ENCODE data around the gene SSRP1. TPM values are rescaled to one million over a fixed set of nuclear protein-coding genes. Genes with fewer than 3 reads are reported as not detected.

Gene SSRP1
- total RNA-seq, 1 donor from 2014 or later, result 61.8 TPM

GRCh38 chr11:57315491-57315890 is 20.2 kb downstream of the SSRP1 start:
- peak; percentile 53 for DNase-seq (ENCODE audit: low spot score)

- no peak for DNase-seq (ENCODE audit: low spot score)
Observed at GRCh38 chr11:57314221-57314973, 21.3 kb downstream of the SSRP1 start.

DNA sequence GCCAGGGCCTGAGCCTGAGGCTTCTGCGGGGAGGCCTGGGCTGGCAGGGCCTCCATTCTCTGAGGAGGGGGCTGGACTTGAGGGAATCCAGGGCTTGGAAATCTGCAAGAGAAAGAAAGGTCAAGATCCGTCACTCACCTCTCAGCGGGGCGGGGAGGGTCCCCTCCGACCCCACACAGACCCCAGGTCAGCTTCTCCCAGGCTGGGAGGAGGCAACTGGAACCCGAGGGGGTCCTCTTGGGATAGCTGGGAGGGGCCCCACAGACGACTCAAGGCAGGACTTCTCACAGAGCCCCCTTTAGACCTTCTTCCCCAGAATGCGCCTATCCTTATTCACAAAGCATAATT is 21.9 kb downstream of the SSRP1 start:
- DNase-seq (ENCODE audit: low spot score), result no peak

DNA sequence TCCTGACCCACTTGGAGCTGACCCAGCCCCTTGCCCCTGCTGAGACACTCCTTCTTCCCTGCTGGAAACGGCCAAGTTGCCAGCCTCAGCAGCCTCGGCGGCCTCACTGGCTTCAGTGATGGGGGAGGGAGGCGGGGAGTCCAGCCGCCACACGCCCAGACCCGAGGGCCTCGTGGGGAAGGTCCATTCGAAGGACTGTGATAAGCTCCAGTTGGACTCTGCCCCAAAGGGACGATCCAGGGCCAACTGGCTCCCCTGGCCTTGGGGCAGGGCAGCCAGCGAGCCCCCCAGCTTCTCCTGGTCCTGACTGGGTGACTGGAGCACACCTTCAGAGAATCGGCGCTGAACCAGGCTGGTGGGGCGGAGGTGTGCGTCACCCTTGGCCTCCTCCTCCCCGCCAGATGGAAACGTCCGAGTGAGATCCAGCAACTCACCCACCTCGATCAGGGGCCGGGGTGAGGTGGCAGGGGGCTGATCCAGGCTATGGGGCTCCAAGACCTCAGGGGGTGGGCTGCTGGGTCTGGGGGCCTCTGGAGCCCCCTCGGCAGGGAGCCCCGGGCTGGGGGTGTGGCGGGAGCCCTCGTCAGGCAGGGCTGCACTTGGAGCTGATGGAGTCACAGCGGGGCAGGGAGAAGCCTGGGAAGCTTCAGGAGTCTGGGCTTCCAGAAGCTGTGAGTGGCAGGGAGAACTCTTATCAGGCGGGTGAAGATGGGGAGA is 22.5 kb downstream of the SSRP1 start:
- DNase-seq (ENCODE audit: low spot score), result peak; percentile 47

GRCh38 chr11:57312511-57313021 is 23.1 kb downstream of the SSRP1 start:
- DNase-seq (ENCODE audit: low spot score), result no peak

DNA sequence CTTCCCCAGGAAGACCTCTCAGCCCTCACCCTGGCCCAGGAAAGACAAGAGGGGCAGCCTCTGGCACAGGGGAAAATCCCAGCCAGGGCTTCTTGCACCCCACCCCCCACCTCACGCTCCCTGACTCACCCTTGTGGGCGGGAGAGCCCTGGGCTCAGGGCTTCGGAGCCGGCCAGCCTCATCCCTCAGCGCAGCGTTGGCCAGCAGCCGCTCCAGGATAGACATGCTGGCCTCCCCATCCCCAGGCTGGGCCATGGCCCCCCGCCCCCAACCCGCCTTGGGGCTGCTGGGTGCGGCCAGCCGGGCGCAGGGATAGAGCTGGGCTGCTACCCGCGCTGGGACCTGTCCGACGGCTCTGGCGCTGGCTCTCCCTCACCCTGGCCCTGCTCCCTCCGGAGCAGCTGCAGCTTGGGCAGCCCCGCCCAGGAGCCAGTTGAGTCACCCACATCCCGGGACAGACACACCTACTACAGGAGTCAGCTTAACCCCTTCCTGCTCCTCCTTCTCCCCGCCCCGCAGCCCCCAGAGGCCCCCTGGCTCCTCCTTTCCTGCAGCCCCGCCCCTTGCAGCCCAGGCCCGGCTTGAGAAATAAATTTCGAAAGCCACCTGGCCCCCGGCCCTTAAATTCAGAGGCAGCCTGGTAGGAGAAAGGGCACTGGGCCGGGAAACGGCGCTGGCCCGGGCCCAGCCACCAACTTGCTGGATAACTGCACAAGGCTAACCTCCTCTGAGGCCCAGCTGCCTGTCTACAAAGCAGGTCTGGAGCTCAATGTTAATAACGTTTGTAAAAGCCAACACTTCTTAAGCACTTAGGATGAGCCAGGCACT is 24.4 kb downstream of the SSRP1 start:
- peak; percentile 93 for DNase-seq (ENCODE audit: low spot score)

- peak; percentile 82 for DNase-seq (ENCODE audit: low spot score)
Observed at GRCh38 chr11:57310630-57311086, 25.0 kb downstream of the SSRP1 start.

- no peak for DNase-seq (ENCODE audit: low spot score)
Observed at GRCh38 chr11:57310091-57310490, 25.6 kb downstream of the SSRP1 start.

GRCh38 chr11:57309106-57310059 is 26.3 kb downstream of the SSRP1 start:
- no peak for DNase-seq (ENCODE audit: low spot score)

DNA sequence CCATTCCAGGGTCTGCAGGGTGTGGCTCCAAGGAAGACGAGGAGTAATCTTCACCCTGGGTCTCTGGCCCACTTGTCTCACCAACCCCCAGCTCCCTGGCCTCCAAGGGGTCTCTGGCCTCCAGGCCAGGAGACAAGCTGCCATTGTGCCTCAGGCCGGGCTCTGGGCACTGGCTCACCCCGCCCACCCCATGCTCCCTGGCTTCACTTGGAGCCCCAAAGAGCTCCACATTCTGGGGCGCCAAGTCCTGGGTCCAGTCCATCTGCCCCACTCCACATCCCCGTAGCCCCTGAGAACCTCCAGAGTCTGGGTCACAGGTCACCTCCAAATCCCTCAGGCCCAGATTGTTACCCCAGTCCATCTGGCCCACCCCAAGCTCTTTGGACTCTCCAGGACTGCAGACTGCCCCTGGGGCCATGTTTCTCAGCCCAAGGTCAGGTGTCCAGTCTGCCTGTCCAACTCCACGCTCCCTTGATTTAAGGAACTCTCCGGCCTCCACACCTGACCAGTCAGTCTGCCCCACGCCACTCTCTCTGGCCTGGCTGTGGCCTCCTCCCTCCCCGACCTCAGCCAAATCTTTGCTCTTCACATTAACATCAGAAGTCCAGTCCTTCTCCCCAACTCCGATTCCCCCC is 27.1 kb downstream of the SSRP1 start:
- DNase-seq (ENCODE audit: low spot score), result no peak

GRCh38 chr11:57307666-57308270 is 27.9 kb downstream of the SSRP1 start:
- DNase-seq (ENCODE audit: low spot score), result no peak

GRCh38 chr11:57306940-57307565 is 28.6 kb downstream of the SSRP1 start:
- DNase-seq (ENCODE audit: low spot score), result no peak

DNA sequence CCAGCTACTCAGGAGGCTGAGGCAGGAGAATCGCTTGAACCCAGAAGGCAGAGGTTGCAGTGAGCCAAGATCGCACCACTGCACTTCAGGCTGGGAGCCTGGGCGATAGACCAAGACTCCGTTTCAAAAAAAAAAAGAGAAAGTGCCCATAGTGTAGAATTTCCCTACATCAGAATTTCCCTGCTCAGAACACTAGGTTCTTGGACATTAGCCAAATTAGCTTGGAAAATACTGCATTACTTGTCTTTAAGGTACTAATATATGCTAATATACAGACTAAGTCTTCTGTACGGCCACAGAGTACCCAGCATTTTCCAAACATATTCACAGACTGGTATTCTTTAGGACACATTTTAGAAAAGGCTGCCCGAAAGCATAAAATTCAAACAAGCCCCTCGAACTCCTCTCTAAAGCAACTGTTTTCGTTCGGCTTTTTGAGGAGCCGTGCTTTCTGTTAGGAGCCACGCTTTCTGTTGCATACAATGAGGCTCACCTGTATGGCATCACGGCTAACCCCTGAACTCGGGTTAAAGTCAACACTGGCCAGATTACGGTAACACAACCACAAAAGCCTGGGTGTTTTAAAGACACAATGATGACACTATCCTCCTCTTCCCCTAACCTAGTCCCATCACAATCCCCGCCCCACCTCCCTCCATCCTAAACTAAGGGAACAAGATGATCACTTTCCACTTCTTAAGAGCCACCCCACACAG is 29.4 kb downstream of the SSRP1 start:
- DNase-seq (ENCODE audit: low spot score), result no peak

DNA sequence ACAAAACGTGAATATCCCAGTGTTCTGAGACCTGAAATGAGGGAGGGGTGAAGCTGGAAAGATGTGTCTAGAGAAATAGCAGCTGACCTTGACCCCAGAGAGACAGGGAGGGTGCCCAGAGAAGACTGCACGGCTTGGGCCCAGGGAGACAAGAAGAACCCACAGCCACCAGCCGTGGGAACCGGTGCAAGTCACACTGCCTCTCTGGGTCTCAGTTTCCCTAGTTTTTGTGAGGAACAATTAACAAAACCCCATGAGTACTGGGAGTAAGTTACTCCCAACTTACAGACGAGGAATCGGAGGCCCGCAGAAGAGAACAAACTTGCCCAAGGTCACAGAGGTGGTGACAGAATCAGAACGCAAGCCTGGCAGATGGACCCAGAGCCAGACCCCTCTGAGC is 30.2 kb downstream of the SSRP1 start:
- DNase-seq (ENCODE audit: low spot score), result no peak

DNA sequence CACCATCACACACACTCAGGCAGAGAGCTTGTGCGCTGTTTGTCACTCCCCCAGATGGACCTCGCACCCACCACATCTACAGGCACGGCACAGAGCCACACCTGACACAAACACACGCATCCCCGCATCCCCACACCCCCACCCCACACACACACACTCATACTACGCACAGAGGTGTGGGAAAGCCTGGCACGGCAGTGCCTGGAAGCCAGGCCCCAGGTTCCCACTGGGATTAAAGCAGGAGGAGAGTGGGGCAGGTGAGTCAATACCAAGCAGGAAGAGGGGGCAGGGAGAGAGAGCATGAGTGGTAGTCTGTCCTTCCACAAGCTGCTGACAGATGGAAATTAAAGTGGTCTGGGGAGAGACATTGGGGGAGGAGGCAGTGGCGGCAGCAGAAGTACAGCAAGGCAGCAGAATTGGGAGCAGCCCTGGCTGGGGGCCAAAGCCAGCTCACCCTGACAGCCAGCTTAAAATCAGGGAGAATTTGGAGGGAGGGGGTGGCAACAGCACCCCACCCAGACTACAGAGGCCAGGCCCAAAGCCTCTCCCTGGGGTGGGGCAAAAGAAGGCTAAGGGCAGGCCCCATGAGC is 31.6 kb downstream of the SSRP1 start:
- no peak for DNase-seq (ENCODE audit: low spot score)

DNA sequence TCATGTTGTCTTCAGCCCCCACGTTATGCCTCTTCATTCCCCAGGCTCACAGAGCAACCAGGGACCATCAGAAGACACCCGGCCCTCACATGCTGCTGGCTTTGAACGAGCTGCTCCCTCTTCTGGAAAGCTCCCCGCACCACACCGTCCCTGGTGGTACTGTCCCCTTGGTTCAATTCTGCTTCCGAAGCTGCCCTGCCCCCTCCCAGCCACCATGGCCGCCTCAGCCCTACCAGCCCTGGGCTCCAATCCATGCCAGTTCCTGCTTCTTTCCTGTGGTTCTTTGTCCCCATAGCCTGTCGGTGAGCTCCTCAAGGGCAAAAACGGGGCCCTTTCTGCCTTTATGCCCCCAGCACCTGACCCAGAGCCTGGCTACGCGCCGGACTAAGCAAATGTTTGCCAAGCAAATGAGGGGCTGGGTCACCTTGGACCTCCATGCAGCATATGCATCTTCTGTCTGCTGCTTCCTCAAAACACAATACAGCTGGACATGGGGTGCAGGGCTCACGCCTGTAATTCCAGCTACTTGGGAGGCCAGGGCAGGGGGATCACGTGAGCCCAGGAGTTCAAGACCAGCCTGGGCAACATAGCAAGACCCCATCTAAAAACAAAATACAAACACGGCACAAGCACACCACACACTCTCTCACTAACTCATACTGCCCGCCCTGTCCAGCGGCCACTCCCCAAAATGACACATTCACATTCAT is 32.3 kb downstream of the SSRP1 start:
- no peak for DNase-seq (ENCODE audit: low spot score)

DNA sequence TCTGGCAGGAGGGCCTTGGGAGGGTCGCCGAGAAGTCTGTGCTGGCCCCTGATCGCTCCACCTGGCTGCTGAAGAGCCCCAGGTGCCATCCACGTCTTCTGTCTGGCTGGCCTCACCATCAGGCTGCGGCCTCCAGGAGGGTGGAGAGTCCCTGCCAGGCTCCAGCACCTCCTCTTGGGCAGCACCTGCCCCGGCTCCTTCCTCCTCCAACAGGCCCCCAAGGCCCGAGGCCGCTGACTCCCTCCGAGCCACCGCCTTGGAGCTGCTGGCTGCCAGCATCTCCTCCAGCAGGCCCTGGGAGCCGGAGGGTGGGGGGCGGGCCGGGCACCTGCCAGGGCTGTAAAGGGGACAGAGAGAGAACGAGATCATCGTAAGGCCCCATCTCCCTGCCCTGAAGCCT is 33.2 kb downstream of the SSRP1 start:
- DNase-seq (ENCODE audit: low spot score), result no peak
